SW 1271 (cell line): ENCODE measurements around the gene LHX3.
"Not testable (repeated sequence)": the region's sequence is repeated elsewhere in the genome, so short reads cannot be mapped to it uniquely, and the experiment has no call there.

Experiments
- DNase-seq, 2 experiments: peaks; one replicate each; lab custom pipeline; 2025; lab: John Stamatoyannopoulos, UW

Gene LHX3

DNA sequence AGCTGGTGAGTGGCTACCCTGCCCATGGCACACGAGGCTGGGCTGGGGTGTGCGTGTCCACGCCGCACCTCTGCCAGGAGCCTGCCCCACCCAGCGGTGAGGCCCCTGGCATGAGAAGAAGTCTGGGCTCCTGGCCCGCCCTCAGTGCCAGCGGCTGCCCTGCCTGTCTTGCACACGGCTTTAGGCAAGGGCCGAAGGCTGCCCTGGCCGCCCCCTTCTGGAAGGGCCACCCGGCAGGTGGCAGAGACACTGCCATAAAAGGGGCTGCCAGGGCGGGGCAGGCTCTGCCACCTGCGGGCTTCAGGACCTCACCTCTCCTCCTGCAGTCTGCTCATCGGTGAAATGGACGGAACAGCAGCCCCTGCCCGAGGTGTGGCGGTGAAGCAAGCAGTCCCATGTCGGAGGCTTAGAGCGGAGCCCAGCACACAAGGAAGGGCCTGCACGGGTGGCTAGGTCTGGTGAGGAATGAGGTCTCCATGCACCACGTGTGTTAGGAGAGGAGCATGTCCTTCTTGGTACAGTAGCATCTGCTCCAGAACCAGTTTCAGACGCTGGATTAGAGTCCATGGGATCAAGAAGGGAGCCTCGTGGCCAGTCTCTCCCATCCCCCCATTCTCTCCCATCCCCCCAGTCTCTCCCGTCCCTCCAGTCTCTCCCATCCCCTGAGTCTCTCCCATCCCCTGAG, 51.4 kb downstream of the LHX3 start:
- no peak for DNase-seq

DNA sequence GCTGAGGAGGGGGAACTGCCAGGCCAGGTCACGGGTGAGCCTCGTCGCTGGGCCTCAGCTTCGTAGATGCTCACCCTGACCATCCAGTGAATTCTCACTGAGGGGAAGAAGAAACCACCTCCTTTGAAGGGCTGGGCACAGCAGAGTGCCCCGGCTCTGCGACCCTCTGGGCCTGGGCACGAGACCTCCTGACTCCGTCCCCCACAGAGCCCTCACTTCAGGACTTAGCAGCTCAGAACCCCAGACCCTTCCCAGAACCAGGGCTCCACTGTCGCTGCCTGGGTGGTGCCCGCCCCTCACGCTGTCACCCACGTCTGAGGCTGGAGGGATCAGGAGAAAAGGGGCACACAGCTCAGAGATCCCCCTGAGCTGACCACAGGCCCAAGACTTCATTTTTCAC, 52.0 kb downstream of the LHX3 start:
- no peak for DNase-seq

GRCh38 chr9:136152543-136152866, 52.4 kb downstream of the LHX3 start:
- DNase-seq, result no peak

DNA sequence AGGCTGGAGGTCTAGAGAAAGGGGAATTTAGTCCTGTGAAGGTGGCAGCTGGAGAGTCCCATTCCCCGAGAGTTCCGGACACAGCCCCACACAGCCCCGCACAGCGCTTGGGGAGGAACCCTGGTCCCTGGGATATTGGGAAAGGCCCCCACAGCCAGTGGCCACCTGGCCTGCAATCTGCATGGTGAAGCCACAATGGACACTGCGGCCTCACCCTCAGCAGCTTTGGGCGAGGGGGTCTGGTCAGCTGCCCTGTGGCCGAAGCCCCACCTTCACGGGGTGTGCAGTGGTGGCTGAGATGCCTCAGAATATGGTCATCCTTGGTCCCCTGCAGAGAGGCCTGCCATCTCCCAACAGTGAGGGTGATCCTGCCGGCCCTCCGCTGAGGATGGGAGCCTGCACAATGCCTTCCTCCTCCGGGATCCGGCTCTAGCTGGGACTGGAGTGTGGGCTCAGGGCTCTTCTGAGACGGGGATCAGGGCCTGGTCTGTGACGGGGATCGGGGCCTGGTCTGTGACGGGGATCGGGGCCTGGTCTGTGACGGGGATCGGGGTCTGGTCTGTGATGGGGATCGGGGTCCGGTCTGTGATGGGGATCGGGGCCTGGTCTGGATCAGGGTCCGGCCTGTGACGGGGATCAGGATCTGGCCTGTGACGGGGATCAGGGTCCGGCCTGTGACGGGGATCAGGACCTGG, 52.9 kb downstream of the LHX3 start:
- no peak for DNase-seq

DNA sequence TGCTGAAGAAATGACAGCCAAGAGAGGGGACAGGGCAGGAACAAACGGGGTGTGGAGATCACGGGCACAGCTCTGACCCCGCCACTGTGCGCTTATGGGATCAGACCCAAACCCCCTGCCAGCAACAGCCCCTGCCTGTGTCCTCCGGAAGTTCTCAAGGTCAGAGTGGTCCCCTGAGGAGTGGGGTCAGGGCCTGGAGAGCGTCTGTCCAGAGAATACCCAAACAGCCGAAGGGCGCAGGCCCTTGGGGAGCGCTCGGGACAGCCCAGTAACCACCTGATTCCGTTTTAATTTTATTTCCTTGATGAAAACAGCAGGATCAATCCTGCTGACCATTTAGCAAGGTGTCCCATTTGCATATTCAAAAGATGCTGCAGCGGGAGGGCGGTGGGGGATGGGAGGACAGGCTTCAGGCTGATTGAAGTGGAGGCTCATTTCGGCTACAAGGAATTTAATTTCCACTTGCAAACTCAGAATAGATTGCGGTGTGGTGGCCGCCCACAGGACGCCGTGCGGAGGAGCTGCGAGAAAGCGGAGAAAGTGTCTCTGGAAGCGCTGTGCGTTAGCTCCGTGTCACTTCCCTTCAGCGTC, 53.6 kb downstream of the LHX3 start:
- DNase-seq, result no peak

DNA sequence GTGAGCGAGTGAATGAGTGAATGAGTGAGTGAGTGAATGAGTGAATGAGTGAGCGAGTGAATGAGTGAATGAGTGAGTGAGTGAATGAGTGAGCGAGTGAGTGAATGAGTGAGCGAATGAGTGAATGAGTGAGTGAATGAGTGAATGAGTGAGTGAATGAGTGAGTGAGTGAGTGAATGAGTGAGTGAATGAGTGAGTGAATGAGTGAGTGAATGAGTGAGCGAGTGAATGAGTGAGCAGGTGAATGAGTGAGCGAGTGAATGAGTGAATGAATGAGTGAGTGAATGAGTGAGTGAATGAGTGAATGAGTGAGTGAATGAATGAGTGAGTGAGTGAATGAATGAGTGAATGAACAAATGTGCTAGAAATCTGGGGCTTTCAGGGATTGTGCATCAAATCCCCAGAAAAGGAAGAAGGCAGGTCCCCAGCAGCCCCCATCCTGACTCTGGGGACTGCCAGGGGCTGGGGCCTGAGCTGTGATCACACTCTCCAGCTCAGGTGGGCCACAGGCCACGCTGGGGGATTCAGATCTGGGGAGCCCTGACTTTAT, 54.2 kb downstream of the LHX3 start:
- DNase-seq, result not testable (repeated sequence)

GRCh38 chr9:136149853-136150252, 55.1 kb downstream of the LHX3 start:
- DNase-seq, result no peak

GRCh38 chr9:136149337-136149736, 55.6 kb downstream of the LHX3 start:
- DNase-seq, result no peak

GRCh38 chr9:136148766-136149165, 56.2 kb downstream of the LHX3 start:
- no peak for DNase-seq

DNA sequence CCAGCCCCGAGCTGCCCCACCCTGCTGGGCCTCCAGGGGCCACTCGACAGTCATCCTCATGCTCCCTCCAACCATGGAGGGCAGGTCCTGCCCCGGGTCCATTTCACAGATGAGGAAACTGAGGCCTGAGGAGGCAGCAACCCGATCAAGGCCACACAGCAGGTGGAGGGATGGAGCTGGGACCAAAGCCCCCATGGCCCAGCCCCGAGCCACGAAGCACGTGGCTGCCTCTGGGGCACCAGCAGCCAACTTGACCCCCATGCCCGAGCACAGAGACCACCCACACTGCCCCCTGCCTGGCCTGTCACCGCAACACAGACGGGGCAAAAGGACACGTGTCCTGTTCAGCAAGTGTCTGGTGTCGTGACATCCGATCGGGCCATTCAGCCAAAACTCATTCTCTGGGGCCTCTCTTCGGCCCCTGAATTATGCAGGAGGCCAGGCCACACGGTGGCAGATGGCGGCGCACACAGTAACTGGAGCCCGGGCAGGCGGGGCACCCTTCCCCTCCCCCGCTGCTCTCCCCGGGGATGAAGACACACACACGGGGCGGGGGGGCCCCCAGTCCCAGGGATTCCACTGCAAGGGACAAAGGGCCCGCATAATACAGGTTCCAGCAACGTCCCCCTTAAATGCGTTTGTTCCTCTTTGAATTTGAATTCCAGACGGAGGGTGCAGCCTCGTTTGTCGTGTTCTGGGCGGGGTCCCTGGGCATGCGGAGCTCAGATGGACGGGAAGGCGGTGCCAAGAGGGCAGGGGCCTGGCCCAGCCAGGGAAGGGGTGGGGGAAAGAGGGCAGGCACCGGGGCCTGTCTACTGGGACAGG, 56.8 kb downstream of the LHX3 start:
- DNase-seq, result no peak

GRCh38 chr9:136147038-136147889, 57.7 kb downstream of the LHX3 start:
- DNase-seq, result no peak
